ENCODE results near the gene GPHN.

- TF ChIP-seq POLR2A (IDR thresholded peaks at IDR 0.05) (no peak), CTCF (IDR thresholded peaks at IDR 0.05) (no peak)
These were observed 625.9 kb downstream of the GPHN start for GRCh38 chr14:67133595-67134441.

All from thyroid gland (tissue), 4 donors.